Motor neuron (in vitro differentiated cells): Measurements from ENCODE around the gene NBAS. TPM values are rescaled to one million over a fixed set of nuclear protein-coding genes. Genes with fewer than 3 reads are reported as not detected.

Experiments used
- ATAC-seq, 8 experiments: fragments of 200-7000 bp; cut with Tn5 transposase; replicated peaks in 6 of 8; 2 replicates each; pipeline ENCODE4 v1.8.0; 2021; ENCODE audit warnings: mild to moderate bottlenecking in 8 of 8, moderate library complexity in 8 of 8
- H3K27ac ChIP-seq, 2 donors: fragments of 250-450 bp; sonication (Bioruptor Pico); 2 replicates each; pipeline ENCODE4 v1.9.0; 2021; ENCODE audit warnings: antibody characterized with exemption in 2 of 2, mild to moderate bottlenecking in 2 of 2, moderate library complexity in 1 of 2
- H3K4me1 ChIP-seq, 2 donors: fragments of 250-450 bp; sonication (Bioruptor Pico); replicated peaks in 1 of 2; 2 replicates each; pipeline ENCODE4 v1.6.1; 2021; ENCODE audit warnings: antibody characterized with exemption in 2 of 2, mild to moderate bottlenecking in 2 of 2, moderate library complexity in 1 of 2
- H3K4me3 ChIP-seq, 5 donors: fragments of 250-450 bp; sonication (Bioruptor Pico); 2 replicates each; pipeline ENCODE4 v1.9.0; 2021; ENCODE audit warnings: antibody characterized with exemption in 5 of 5, mild to moderate bottlenecking in 5 of 5, moderate library complexity in 4 of 5
- WGBS, 10 experiments: fragments of 450-650 bp; shearing (Covaris generic); methylation state at CpG; one replicate each; pipeline ENCODE4 v1.0.0; 2022; 5-methylcytosine and 5-hydroxymethylcytosine counted together
- in situ Hi-C, 9 experiments: fragments of 400-800 bp; cut with MboI; loops; one replicate each; pipeline ENCODE4 v1.15.0; 2021; ENCODE audit warnings: low sequenced_read_pairs in 9 of 9, low pct_unique_long_range_greater_than_20kb in 2 of 9; ENCODE audit not compliant: unreplicated experiment in 9 of 9
- total RNA-seq, 8 experiments: library from RNA; unstranded; fragments of 300-600 nt; gene quantifications; 2 replicates each; pipeline versions ENCODE4 v1.2.3 to v1.2.4, GENCODE V29; 2022

Gene NBAS
- total RNA-seq, 8 experiments from 2014 or later, result 40.4 to 90.0 (median 71.7) TPM

DNA sequence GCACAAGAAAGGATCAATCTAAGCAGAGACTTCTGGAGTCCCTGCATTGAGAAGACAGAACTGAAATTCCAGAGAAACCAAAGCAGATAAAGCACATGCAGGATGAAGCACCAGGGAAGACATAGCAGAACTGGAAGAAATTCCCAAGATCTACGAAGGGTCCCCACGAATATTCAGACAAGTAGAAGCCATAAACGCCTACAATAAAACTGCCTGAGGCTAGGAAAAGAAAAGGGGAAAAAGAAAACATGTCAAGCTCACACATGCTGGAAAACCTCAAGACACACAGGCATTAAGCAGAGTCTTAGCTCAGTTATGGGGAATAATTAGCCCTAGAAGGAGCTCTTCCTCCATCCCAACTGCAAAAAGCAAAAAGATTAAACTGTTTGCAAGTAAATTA, 171.2 kb downstream of the NBAS start:
- H3K4me1 ChIP-seq, result no peaks in the 10 kb centered on the region
- peak in 3 of 8 experiments; percentile 33 to 74 (median 61) for ATAC-seq
- in situ Hi-C loops, result no loop called here
- no peak overlapping the region for H3K4me3 ChIP-seq
- 3 to 80% (median 61%) methylated on average over 1 to 3 of the region's 3 CpGs; no CpG with 5 or more reads in 1 of the 10 experiments for WGBS, 10 experiments
- H3K27ac ChIP-seq, result no peak overlapping the region

GRCh38 chr2:15389326-15389700, 171.8 kb downstream of the NBAS start:
- Histone ChIP-seq H3K4me1 (no peaks in the 10 kb centered on the region), H3K27ac (no peak overlapping the region), H3K4me3 (no peak overlapping the region)
- WGBS, 10 experiments, result 91 to 100% (median 100%) methylated on average over 1 of the region's 1 CpG; no CpG with 5 or more reads in 2 of the 10 experiments
- ATAC-seq, result no peak
- in situ Hi-C loops, result no loop called here

GRCh38 chr2:15388406-15389325, 172.5 kb downstream of the NBAS start:
- Histone ChIP-seq H3K4me3 (no peak overlapping the region), H3K4me1 (no peaks in the 10 kb centered on the region), H3K27ac (no peak overlapping the region)
- in situ Hi-C loops, result no loop called here
- 84 to 100% (median 92%) methylated on average over 2 to 5 of the region's 5 CpGs for WGBS, 10 experiments
- no peak for ATAC-seq

DNA sequence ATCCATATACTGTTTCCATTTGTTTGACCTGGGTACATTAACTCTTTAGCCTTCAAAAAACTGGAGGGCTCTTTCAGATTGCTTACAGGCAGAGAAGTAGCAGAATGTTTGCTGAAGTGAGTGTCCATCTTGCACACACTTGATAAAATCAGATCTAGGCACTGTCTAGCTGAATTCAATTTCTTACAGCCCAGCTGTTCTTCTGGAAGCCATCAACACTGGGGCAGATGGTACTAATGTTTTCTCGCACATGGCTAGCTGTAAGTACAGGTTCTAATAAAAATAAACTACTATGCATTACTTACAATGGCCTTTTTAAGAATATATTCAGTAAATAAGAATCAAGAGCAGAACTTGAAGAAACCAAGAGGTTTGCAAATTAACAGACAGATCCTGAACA, 175.9 kb downstream of the NBAS start:
- peak in 1 of 8 experiments; percentile 45 for ATAC-seq
- 20 to 100% (median 89%) methylated on average over 1 of the region's 1 CpG; no CpG with 5 or more reads in 2 of the 10 experiments for WGBS, 10 experiments
- Histone ChIP-seq H3K4me3 (no peak overlapping the region), H3K27ac (no peak overlapping the region), H3K4me1 (no peaks in the 10 kb centered on the region)
- in situ Hi-C loops, result no loop called here

GRCh38 chr2:15383695-15384350, 177.3 kb downstream of the NBAS start:
- WGBS, 10 experiments, result 80 to 100% (median 100%) methylated on average over 1 to 6 of the region's 7 CpGs; no CpG with 5 or more reads in 1 of the 10 experiments
- in situ Hi-C loops, result no loop called here
- Histone ChIP-seq H3K27ac (no peak overlapping the region), H3K4me3 (no peak overlapping the region), H3K4me1 (no peaks in the 10 kb centered on the region)
- ATAC-seq, result no peak

- no peak for ATAC-seq
- 83 to 96% (median 88%) methylated on average over 2 to 6 of the region's 6 CpGs for WGBS, 10 experiments
- Histone ChIP-seq H3K27ac (no peak overlapping the region), H3K4me3 (no peak overlapping the region), H3K4me1 (no peaks in the 10 kb centered on the region)
- in situ Hi-C loops, result no loop called here
These were observed 182.8 kb downstream of the NBAS start for GRCh38 chr2:15378148-15378908.

- in situ Hi-C loops, result no loop called here
- Histone ChIP-seq H3K27ac (no peak overlapping the region), H3K4me1 (no peaks in the 10 kb centered on the region), H3K4me3 (no peak overlapping the region)
- ATAC-seq, result peak in 3 of 8 experiments; percentile 69 to 77 (median 72)
These were observed 183.9 kb downstream of the NBAS start for GRCh38 chr2:15377202-15377601.

- ATAC-seq, result peak in 3 of 8 experiments; percentile 75 to 88 (median 80)
- whole genome bisulfite sequencing, 10 experiments, result 0 to 100% (median 75%) methylated on average over 1 of the region's 1 CpG; no CpG with 5 or more reads in 5 of the 10 experiments
- H3K4me1 ChIP-seq, result no peaks in the 10 kb centered on the region
- no peak overlapping the region for H3K4me3 ChIP-seq
- no peak overlapping the region for H3K27ac ChIP-seq
- in situ Hi-C loops, result loop anchor here in 1 of 9 experiments (25.0 kb wide), 1 partner anchor 215 kb away; the partner anchor contains the start of gene DDX1
These were observed 189.1 kb downstream of the NBAS start for GRCh38 chr2:15372019-15372418.

GRCh38 chr2:15369129-15369528, 192.0 kb downstream of the NBAS start:
- 93 to 100% (median 100%) methylated on average over 1 to 2 of the region's 2 CpGs; no CpG with 5 or more reads in 1 of the 10 experiments for WGBS, 10 experiments
- no peak for ATAC-seq
- in situ Hi-C loops, result loop anchor here in 1 of 9 experiments (25.0 kb wide), 1 partner anchor 218 kb away; the partner anchor contains the start of gene DDX1

DNA sequence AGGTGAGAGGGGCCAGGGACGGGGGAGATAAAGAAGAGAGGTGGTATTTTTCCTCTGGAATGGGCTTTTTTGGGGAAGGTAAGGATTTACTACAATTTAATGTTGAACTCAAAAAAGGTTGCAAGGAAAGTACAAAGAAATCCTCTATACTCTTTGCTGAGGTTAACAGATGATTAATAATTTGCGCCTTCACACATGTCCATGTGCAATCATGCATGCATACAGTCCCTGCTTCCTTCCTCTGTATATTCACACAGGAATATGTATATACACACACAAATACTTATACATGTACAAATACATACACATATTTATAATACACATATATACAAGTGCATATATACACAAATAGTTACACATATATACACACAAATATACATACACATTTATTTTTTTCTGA, 193.4 kb downstream of the NBAS start:
- Histone ChIP-seq H3K4me3 (no peak overlapping the region), H3K4me1 (no peaks in the 10 kb centered on the region), H3K27ac (no peak overlapping the region)
- 83 to 100% (median 94%) methylated on average over 1 to 2 of the region's 2 CpGs; no CpG with 5 or more reads in 1 of the 10 experiments for WGBS, 10 experiments
- in situ Hi-C loops, result loop anchor here in 1 of 9 experiments (25.0 kb wide), 1 partner anchor 220 kb away; the partner anchor contains the start of gene DDX1
- no peak for ATAC-seq

More at GRCh38 chr2:15369129-15369528, 192.0 kb downstream of the NBAS start:
- Histone ChIP-seq H3K4me1 (no peaks in the 10 kb centered on the region), H3K27ac (no peak overlapping the region), H3K4me3 (no peak overlapping the region)

DNA sequence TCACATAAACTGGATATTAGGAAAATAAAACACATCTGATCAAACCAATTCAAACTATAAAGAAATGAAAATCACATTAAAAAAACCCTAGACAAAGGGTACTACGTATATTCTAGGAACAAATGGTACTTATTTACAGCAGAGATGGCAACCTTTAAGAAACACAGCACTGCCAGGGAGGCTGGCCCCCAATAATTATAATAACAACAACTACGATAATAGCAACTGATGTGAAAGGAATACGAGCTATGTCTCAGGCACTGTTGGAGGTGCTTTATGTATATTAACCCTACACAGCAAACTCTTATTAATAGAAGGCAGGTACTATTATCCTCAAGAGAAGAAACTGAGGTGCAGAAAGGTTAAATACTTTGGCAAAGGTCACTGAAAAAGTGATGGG, 193.9 kb downstream of the NBAS start:
- in situ Hi-C loops, result loop anchor here in 1 of 9 experiments (25.0 kb wide), 1 partner anchor 220 kb away; the partner anchor contains the start of gene DDX1
- Histone ChIP-seq H3K4me3 (no peak overlapping the region), H3K27ac (no peak overlapping the region), H3K4me1 (no peaks in the 10 kb centered on the region)
- WGBS, 10 experiments, result 40 to 100% (median 95%) methylated on average over 1 to 3 of the region's 3 CpGs; no CpG with 5 or more reads in 2 of the 10 experiments
- ATAC-seq, result no peak

DNA sequence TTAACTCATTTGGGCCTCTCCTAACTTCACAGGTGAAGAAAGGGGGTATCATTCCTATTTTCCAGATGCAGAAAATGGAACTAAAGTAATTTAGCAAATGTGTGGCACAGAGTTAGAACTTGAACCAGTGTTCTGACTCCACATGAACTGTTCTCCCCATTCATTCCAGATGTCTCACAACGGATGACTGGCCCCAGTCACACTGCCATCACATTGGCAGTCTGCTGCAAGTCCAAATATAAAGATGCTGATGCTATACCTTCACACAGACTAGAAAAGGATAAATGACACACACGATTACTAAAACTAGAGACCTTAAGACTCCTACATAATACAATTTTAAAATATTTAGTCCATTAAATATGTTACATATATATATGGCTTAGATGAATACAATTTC, 195.7 kb downstream of the NBAS start:
- Histone ChIP-seq H3K4me3 (no peak overlapping the region), H3K4me1 (no peaks in the 10 kb centered on the region), H3K27ac (no peak overlapping the region)
- WGBS, 10 experiments, result 0 to 80% (median 52%) methylated on average over 1 to 2 of the region's 2 CpGs; no CpG with 5 or more reads in 2 of the 10 experiments
- in situ Hi-C loops, result loop anchor here in 1 of 9 experiments (25.0 kb wide), 1 partner anchor 222 kb away; the partner anchor contains the start of gene DDX1
- ATAC-seq, result no peak
